HCT116 (cell line): Measurements from ENCODE around the gene UBQLN2. TPM values are rescaled to one million over a fixed set of nuclear protein-coding genes. Genes with fewer than 3 reads are reported as not detected.

Source experiments
- ATAC-seq: fragments of 200-7000 bp; cut with Tn5 transposase; 2 replicates; pipeline ENCODE4 v1.9.1; 2020; ENCODE audit warnings: mild to moderate bottlenecking, moderate library complexity
- BruUV-seq: library from RNA; stranded (reverse); fragments of 400-500 nt; replicated peaks from 2 replicates; lab custom pipeline; 2021; lab: Mats Ljungman, UMichigan
- CTCF ChIA-PET: fragments of 300-600 bp; sonication (Branson Sonifier 250); formaldehyde crosslinking; loops from one replicate; lab custom pipeline; 2021; ENCODE audit warnings: antibody characterized with exemption; lab: Charles Lee
- POLR2A ChIA-PET: fragments of 300-600, 350-600 bp; sonication (Branson Sonifier 250); formaldehyde crosslinking; loops from one replicate; lab custom pipeline; 2021; ENCODE audit warnings: antibody characterized with exemption; lab: Charles Lee
- RAD21 ChIA-PET, 2 experiments: fragments of 300-600 bp; sonication (Branson Sonifier 250); formaldehyde crosslinking; loops; one replicate each; lab custom pipeline; 2023; ENCODE audit warnings: low total read pairs in 2 of 2; ENCODE audit not compliant: uncharacterized antibody in 2 of 2, unreplicated experiment in 2 of 2, low non-redundant PET in 1 of 2; lab: Charles Lee
- DNase-seq: peaks from one replicate; pipeline ENCODE4 v3.0.0-alpha.2; 2010; ENCODE audit warnings: low read depth, low spot score
- H2AFZ ChIP-seq: fragments of 200-600 bp; shearing (Covaris generic), sonication (generic); 2 replicates; pipeline ENCODE4 v1.6.1; 2017; ENCODE audit warnings: low read depth, mixed run types, mixed read lengths, antibody characterized with exemption, low read length; ENCODE audit not compliant: poor library complexity, severe bottlenecking
- H3K27ac ChIP-seq: 2 replicates; pipeline ENCODE4 v1.5.1; 2012; ENCODE audit warnings: low read depth, low read length
- H3K27me3 ChIP-seq: fragments of 200-600 bp; sonication (generic); 2 replicates; pipeline ENCODE4 v1.6.1; 2016; ENCODE audit warnings: mixed run types, low read length, mixed read lengths; ENCODE audit not compliant: insufficient read depth
- H3K36me3 ChIP-seq, 2 experiments: fragments of 200-500 bp in 1 of 2; fragments of 200-600 bp in 1 of 2; sonication (Bioruptor generic) in 1 of 2; sonication (generic) in 1 of 2; 2 replicates each; pipeline versions ENCODE4 v1.5.1 to v1.6.1; 2014 to 2016; ENCODE audit warnings: low read length in 2 of 2, inconsistent platforms in 1 of 2, mixed read lengths in 1 of 2, mixed run types in 1 of 2; ENCODE audit not compliant: insufficient read depth in 2 of 2, control insufficient read depth in 1 of 2
- H3K4me1 ChIP-seq, 2 experiments: fragments of 200-600 bp in 1 of 2; sonication (generic) in 1 of 2; 2 replicates each; pipeline versions ENCODE4 v1.5.1 to v1.6.1; 2012 to 2017; ENCODE audit warnings: low read length in 2 of 2, inconsistent platforms in 1 of 2, mild to moderate bottlenecking in 1 of 2, mixed read lengths in 1 of 2, mixed run types in 1 of 2, moderate library complexity in 1 of 2; ENCODE audit not compliant: insufficient read depth in 2 of 2, control insufficient read depth in 1 of 2
- H3K4me2 ChIP-seq: fragments of 200-600 bp; sonication (generic); 2 replicates; pipeline ENCODE4 v1.6.1; 2017; ENCODE audit warnings: mixed run types, low read length, mixed read lengths
- H3K4me3 ChIP-seq, 2 experiments: fragments of 200-600 bp in 1 of 2; sonication (generic) in 1 of 2; replicated peaks in 1 of 2; 2 replicates each; pipeline ENCODE4 v1.5.1; 2011 to 2016; ENCODE audit warnings: low read length in 2 of 2, control low read depth in 1 of 2, low read depth in 1 of 2, mild to moderate bottlenecking in 1 of 2, mixed read lengths in 1 of 2, mixed run types in 1 of 2
- H3K79me2 ChIP-seq: fragments of 200-600 bp; sonication (generic); 2 replicates; pipeline ENCODE4 v1.6.1; 2017; ENCODE audit warnings: mild to moderate bottlenecking, mixed run types, low read length, moderate library complexity, mixed read lengths; ENCODE audit not compliant: insufficient read depth
- H3K9ac ChIP-seq: fragments of 200-600 bp; sonication (generic); 2 replicates; pipeline ENCODE4 v1.6.1; 2016; ENCODE audit warnings: low read length, mixed read lengths
- H3K9me2 ChIP-seq: fragments of 200-600 bp; sonication (generic), shearing (Covaris generic); 2 replicates; pipeline ENCODE4 v1.6.1; 2017; ENCODE audit warnings: mixed run types, mild to moderate bottlenecking, moderate library complexity; ENCODE audit not compliant: insufficient read depth
- H3K9me3 ChIP-seq, 2 experiments: fragments of 200-500 bp in 1 of 2; fragments of 200-600 bp in 1 of 2; sonication (Bioruptor generic) in 1 of 2; sonication (generic) in 1 of 2; 2 replicates each; pipeline ENCODE4 v1.6.1; 2014 to 2017; ENCODE audit warnings: low read length in 2 of 2, mixed read lengths in 2 of 2, inconsistent platforms in 1 of 2, low read depth in 1 of 2, mild to moderate bottlenecking in 1 of 2, mixed run types in 1 of 2, moderate library complexity in 1 of 2; ENCODE audit not compliant: control insufficient read depth in 1 of 2, insufficient read depth in 1 of 2
- H4K20me1 ChIP-seq: fragments of 200-600 bp; sonication (generic), shearing (Covaris generic); 2 replicates; pipeline ENCODE4 v1.6.1; 2017; ENCODE audit warnings: mixed run types, mild to moderate bottlenecking, moderate library complexity; ENCODE audit not compliant: insufficient read depth
- POLR2A ChIP-seq: IDR thresholded peaks from 2 replicates; pipeline ENCODE4 v1.7.0; 2011; ENCODE audit warnings: borderline replicate concordance; ENCODE audit not compliant: insufficient read depth, insufficient read length; ENCODE audit errors: extremely low read depth
- RAD21 ChIP-seq: IDR thresholded peaks from 2 replicates; pipeline ENCODE4 v1.6.1; 2012; ENCODE audit warnings: low read depth, mild to moderate bottlenecking
- SP1 ChIP-seq: IDR thresholded peaks from 2 replicates; pipeline ENCODE4 v1.6.1; 2012; ENCODE audit warnings: low read depth
- TCF7L2 ChIP-seq: IDR thresholded peaks from 2 replicates; pipeline ENCODE4 v1.7.0; 2011; ENCODE audit warnings: borderline replicate concordance, inconsistent platforms; ENCODE audit not compliant: insufficient read depth, insufficient read length; ENCODE audit errors: extremely low read depth
- ZFX ChIP-seq: fragments of 450-650 bp; IDR thresholded peaks from 2 replicates; pipeline ENCODE4 v1.6.1; 2017
- intact Hi-C: fragments of 100-400 bp; cut with micrococcal nuclease; formaldehyde crosslinking; loops from 2 replicates; pipeline ENCODE4 v1.10.0; 2022
- total RNA-seq: library from RNA; stranded (reverse); gene quantifications from one replicate; pipeline ENCODE4 v1.2.1, GENCODE V29; 2021; ENCODE audit not compliant: unreplicated experiment
- TF ChIP-seq, protein P1 (sequence below): IDR thresholded peaks from 2 replicates; pipeline ENCODE4 v1.6.1; 2012

Gene UBQLN2
- total RNA-seq, 1 experiment from 2014 or later: 20.9 TPM

DNA sequence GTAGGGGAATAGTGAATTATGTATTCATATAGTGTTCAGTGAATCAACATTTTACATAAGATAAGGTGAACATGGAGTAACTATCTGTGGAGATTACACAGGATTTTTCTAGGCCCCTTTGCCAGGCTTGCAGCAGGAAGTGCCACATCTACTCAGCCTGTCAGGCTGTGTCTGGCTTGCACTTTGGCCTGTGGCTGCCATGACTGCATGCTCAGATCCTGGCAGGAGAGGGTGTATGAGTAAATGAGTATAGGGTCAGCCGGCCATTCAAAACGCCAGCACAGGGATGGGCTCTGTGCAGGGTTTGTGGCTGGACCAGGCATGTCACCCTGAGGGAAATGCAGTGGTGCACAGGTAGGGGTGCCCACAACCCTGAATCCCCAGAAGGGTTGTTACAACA, 51.9 kb downstream of the UBQLN2 start:
- TF ChIP-seq, protein P1, sequence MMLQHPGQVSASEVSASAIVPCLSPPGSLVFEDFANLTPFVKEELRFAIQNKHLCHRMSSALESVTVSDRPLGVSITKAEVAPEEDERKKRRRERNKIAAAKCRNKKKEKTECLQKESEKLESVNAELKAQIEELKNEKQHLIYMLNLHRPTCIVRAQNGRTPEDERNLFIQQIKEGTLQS: no peak
- TF ChIP-seq RAD21 (no peak), POLR2A (no peak), SP1 (no peak), TCF7L2 (no peak), ZFX (no peak)
- TF ChIP-seq, all 23 proteins: peak for 0
- Histone ChIP-seq H4K20me1 (no peaks in the 10 kb centered on the region), H3K4me3 (no peak overlapping the region), H3K9ac (no peak overlapping the region), H3K4me2 (no peak overlapping the region), H3K27me3 (no peaks in the 10 kb centered on the region), H3K9me3 (no peaks in the 10 kb centered on the region), H3K9me2 (no peaks in the 10 kb centered on the region), H3K27ac (no peak overlapping the region), H2AFZ (no peak overlapping the region), H3K79me2 (no peaks in the 10 kb centered on the region), H3K4me1 (no peaks in the 10 kb centered on the region), H3K36me3 (no peaks in the 10 kb centered on the region)
- ChIA-PET POLR2A (no interaction called here), RAD21 (no interaction called here), CTCF (no interaction called here)
- BruUV-seq: no TSS peak
- ATAC-seq (no peak), DNase-seq (no peak)
- intact Hi-C loops: no loop called here

Other genes starting within 250 kb of the UBQLN2 start
- gene NBDY, start 165.6 kb downstream of the UBQLN2 start, total RNA-seq: 65.6 TPM